ENCODE data around the gene PDLIM4.

Gene PDLIM4

GRCh38 chr5:132313961-132314432 lies 56.5 kb downstream of the PDLIM4 start:
- peak; percentile 95 for DNase-seq

- peak; percentile 97 for DNase-seq
Measured at GRCh38 chr5:132315529-132316067, 58.1 kb downstream of the PDLIM4 start.

GRCh38 chr5:132319975-132320374 lies 62.5 kb downstream of the PDLIM4 start:
- DNase-seq, result no peak

- no peak for DNase-seq
Measured at GRCh38 chr5:132321109-132321721, 63.7 kb downstream of the PDLIM4 start.

GRCh38 chr5:132322266-132322665 lies 64.8 kb downstream of the PDLIM4 start:
- no peak for DNase-seq

Data from hematopoietic multipotent progenitor cell treated with erythropoietin and hydrocortisone succinate and interleukin-3 and kit ligand, for 8 days (in vitro differentiated cells).